B cell (primary cell): ENCODE data around the gene TYW1. TPM values are rescaled to one million over a fixed set of nuclear protein-coding genes. Genes with fewer than 3 reads are reported as not detected.
"Not testable (repeated sequence)": the region's sequence is repeated elsewhere in the genome, so short reads cannot be mapped to it uniquely, and the experiment has no call there.

Experiments used
- ATAC-seq: fragments of 200-7000 bp; cut with Tn5 transposase; one replicate; pipeline ENCODE4 v1.10.0; 2021; ENCODE audit warnings: low read depth, mild to moderate bottlenecking, moderate number of reproducible peaks, moderate library complexity
- CTCF ChIA-PET: fragments of 350-600 bp; sonication (Branson Sonifier 250); formaldehyde crosslinking; loops from one replicate; lab custom pipeline; 2021; ENCODE audit warnings: antibody characterized with exemption, inconsistent platforms; lab: Charles Lee
- POLR2A ChIA-PET: fragments of 350-600 bp; sonication (Branson Sonifier 250); formaldehyde crosslinking; loops from one replicate; lab custom pipeline; 2021; ENCODE audit warnings: antibody characterized with exemption; lab: Charles Lee
- DNase-seq: peaks from one replicate; pipeline ENCODE4 v3.0.0; 2013
- H2AFZ ChIP-seq: 2 replicates; pipeline ENCODE4 v1.6.1; 2012; ENCODE audit warnings: mild to moderate bottlenecking, low read depth, low read length; ENCODE audit not compliant: insufficient read depth, poor library complexity, severe bottlenecking
- H3K27ac ChIP-seq, 2 donors: 1 replicate in 1 of 2; 2 replicates in 1 of 2; pipeline ENCODE4 v1.5.1; 2012 to 2013; ENCODE audit warnings: low read length in 2 of 2, mild to moderate bottlenecking in 2 of 2, moderate library complexity in 1 of 2
- H3K27me3 ChIP-seq, 4 experiments: fragments of 200-600 bp in 1 of 4; sonication (generic) in 1 of 4; replicated peaks in 1 of 4; 1 replicate in 2 of 4; 2 replicates in 2 of 4; pipeline versions ENCODE4 v1.6.1 to v1.7.0; 2013 to 2016; ENCODE audit warnings: low read length in 3 of 4, mild to moderate bottlenecking in 2 of 4, mixed read lengths in 1 of 4, moderate library complexity in 1 of 4; ENCODE audit not compliant: insufficient read depth in 4 of 4, control insufficient read depth in 3 of 4; ENCODE audit errors: control extremely low read depth in 1 of 4
- H3K36me3 ChIP-seq, 2 experiments: replicated peaks in 1 of 2; 1 replicate in 1 of 2; 2 replicates in 1 of 2; pipeline versions ENCODE4 v1.6.1 to v1.7.1; 2013; ENCODE audit warnings: low read length in 1 of 2; ENCODE audit not compliant: insufficient read depth in 2 of 2, control insufficient read depth in 1 of 2; ENCODE audit errors: control extremely low read depth in 1 of 2, extremely low read depth in 1 of 2
- H3K4me1 ChIP-seq, 2 donors: fragments of 200-600 bp in 1 of 2; sonication (generic) in 1 of 2; 1 replicate in 1 of 2; 2 replicates in 1 of 2; pipeline versions ENCODE4 v1.5.1 to v1.6.1; 2013 to 2017; ENCODE audit warnings: low read length in 2 of 2; ENCODE audit not compliant: control insufficient read depth in 2 of 2, insufficient read depth in 2 of 2
- H3K4me2 ChIP-seq: replicated peaks from 2 replicates; pipeline ENCODE3; 2012; ENCODE audit warnings: mild to moderate bottlenecking, low read depth, low read length; ENCODE audit not compliant: poor library complexity, severe bottlenecking
- H3K4me3 ChIP-seq, 5 experiments: fragments of 200-600 bp in 1 of 5; sonication (generic) in 1 of 5; 1 replicate in 3 of 5; 2 replicates in 2 of 5; pipeline versions ENCODE4 v1.5.1 to v1.7.0; 2011 to 2016; ENCODE audit warnings: low read length in 4 of 5, mild to moderate bottlenecking in 4 of 5, low read depth in 2 of 5, control low read depth in 1 of 5, moderate library complexity in 1 of 5; ENCODE audit not compliant: insufficient read depth in 1 of 5; ENCODE audit errors: control extremely low read depth in 1 of 5, extremely low read depth in 1 of 5
- H3K79me2 ChIP-seq: fragments of 200-600 bp; sonication (generic); one replicate; pipeline ENCODE4 v1.6.0; 2016; ENCODE audit warnings: low read length; ENCODE audit not compliant: control insufficient read depth, insufficient read depth
- H3K9ac ChIP-seq: fragments of 200-600 bp; sonication (generic); 2 replicates; pipeline ENCODE4 v1.6.1; 2017; ENCODE audit warnings: mild to moderate bottlenecking, low read length, moderate library complexity
- H3K9me3 ChIP-seq, 3 donors: one replicate each; pipeline versions ENCODE4 v1.6.1 to v1.7.1; 2013; ENCODE audit warnings: low read length in 2 of 3; ENCODE audit not compliant: control insufficient read depth in 2 of 3, insufficient read depth in 1 of 3; ENCODE audit errors: control extremely low read depth in 1 of 3
- H4K20me1 ChIP-seq: 2 replicates; pipeline ENCODE4 v1.6.0; 2012; ENCODE audit warnings: mild to moderate bottlenecking, low read length; ENCODE audit not compliant: insufficient read depth, control insufficient read depth, poor library complexity, severe bottlenecking
- H3K27ac Mint-ChIP-seq: one replicate; pipeline ENCODE4 v1.8.0; 2021; ENCODE audit warnings: mixed read lengths
- H3K27me3 Mint-ChIP-seq: one replicate; pipeline ENCODE4 v1.8.0; 2021; ENCODE audit warnings: mixed read lengths
- H3K4me1 Mint-ChIP-seq: one replicate; pipeline ENCODE4 v1.8.0; 2021; ENCODE audit warnings: mixed read lengths
- H3K4me3 Mint-ChIP-seq: one replicate; pipeline ENCODE4 v1.8.0; 2021; ENCODE audit warnings: mixed read lengths
- H3K9me3 Mint-ChIP-seq: one replicate; pipeline ENCODE4 v1.8.0; 2022; ENCODE audit warnings: mixed read lengths; ENCODE audit not compliant: insufficient read depth
- WGBS: methylation state at CpG from one replicate; pipeline ENCODE4 v1.1.5; 2013; ENCODE audit warnings: missing lambda C conversion rate; ENCODE audit not compliant: insufficient coverage; 5-methylcytosine and 5-hydroxymethylcytosine counted together
- intact Hi-C: fragments of 100-400 bp; cut with micrococcal nuclease; formaldehyde crosslinking; loops from one replicate; pipeline ENCODE4 v1.10.0; 2022
- polyA plus RNA-seq: library from polyadenylated mRNA; depleted of rRNA; stranded (reverse); fragments of >200 nt; gene quantifications from 2 replicates; pipeline ENCODE4 v1.2.3, GENCODE V29; 2012
- total RNA-seq, 2 donors: library from RNA; stranded (reverse); fragments of 120-200 nt in 1 of 2; gene quantifications; 1 replicate in 1 of 2; 2 replicates in 1 of 2; pipeline versions ENCODE4 v1.2.3 to v1.2.4, GENCODE V29; 2013 to 2022

The TYW1 gene
- total and polyA plus RNA-seq, 2 donors (not counting 1 experiment from before 2014, with no cell fraction given): 9.4 to 33.6 TPM

DNA sequence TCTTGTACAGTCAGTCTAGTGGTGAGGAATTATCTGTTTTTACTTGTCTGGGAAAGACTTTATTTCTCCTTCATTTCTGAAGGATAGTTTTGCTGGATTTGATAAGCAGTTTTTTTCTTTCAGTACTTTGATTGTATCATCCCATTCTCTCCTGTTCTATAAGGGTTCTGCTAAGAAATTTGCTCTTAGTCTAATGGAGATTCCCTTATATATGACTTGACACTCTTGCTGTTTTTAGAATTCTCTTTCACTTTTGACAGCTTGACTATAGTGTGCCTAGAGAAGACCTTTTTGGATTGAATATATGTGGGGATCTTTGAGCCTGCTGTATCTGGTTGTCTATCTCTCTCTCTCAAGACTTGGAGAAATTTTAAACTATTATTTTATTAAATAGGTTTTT is 157.7 kb downstream of the TYW1 start:
- H3K27me3 ChIP-seq, H3K4me3 ChIP-seq, H3K9me3 Mint-ChIP-seq, intact Hi-C loops, H3K4me1 Mint-ChIP-seq, POLR2A ChIA-PET, DNase-seq, H3K4me3 Mint-ChIP-seq, H3K4me2 ChIP-seq, H2AFZ ChIP-seq, H3K27me3 Mint-ChIP-seq, CTCF ChIA-PET, H3K4me1 ChIP-seq, ATAC-seq, H3K36me3 ChIP-seq, H3K27ac Mint-ChIP-seq, H3K9ac ChIP-seq, H3K27ac ChIP-seq, H4K20me1 ChIP-seq: not testable (repeated sequence)
- Histone ChIP-seq H3K79me2 (peaks cover 15% of the 10 kb centered on the region), H3K9me3 (peaks cover 0 to 14% (median 0%) of the 10 kb centered on the region in 3 donors)

DNA sequence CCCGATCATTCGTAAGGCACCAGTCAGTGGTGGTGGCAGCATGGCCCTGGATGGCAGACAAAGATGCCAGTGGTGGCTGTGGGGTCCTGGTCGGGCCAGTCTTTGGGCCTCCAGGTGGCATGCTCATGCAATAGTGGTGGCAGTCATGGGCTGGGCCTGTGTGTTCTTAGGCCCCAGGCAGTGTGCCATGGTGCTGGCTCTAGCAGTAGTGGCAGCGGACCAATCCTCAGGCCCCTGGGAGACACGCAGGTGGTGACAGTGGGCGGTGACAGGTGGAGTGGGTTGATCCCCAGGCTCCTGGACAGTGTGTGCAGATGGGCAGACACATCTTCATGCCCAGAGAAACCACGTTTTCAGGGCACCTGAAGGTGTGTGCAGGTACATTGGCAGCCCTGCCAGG is 159.4 kb downstream of the TYW1 start:
- H3K4me3 ChIP-seq, H3K27me3 ChIP-seq, H3K36me3 ChIP-seq, H3K27ac Mint-ChIP-seq, H3K27me3 Mint-ChIP-seq, CTCF ChIA-PET, DNase-seq, intact Hi-C loops, H3K27ac ChIP-seq, H3K9ac ChIP-seq, ATAC-seq, H3K9me3 Mint-ChIP-seq, POLR2A ChIA-PET, H4K20me1 ChIP-seq, H3K4me2 ChIP-seq, H2AFZ ChIP-seq, H3K4me3 Mint-ChIP-seq, H3K4me1 ChIP-seq, H3K4me1 Mint-ChIP-seq: not testable (repeated sequence)
- WGBS: 95% methylated on average over 7 of the region's 7 CpGs
- H3K9me3 ChIP-seq: peaks cover 0 to 14% (median 0%) of the 10 kb centered on the region in 3 donors
- peaks cover 15% of the 10 kb centered on the region for H3K79me2 ChIP-seq

DNA sequence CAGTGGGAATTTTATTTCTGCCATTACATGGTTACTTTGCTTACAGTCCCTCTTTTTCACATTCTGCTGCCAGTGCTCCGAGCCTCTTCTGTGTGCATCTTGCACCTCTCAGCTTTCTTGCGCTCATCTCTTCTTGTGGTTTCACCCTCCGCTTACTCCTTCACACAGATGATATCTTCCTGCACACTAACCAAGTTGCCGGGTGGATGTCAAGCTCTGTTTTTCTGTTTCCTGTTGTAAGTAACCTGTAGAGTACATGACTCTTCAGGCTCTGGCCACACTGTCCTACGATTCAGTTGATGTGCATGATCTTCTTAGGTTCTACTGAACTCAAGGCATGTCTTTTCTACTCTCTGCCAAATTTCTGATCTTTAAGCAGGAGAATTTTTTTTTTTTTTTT is 166.7 kb downstream of the TYW1 start:
- H3K27ac ChIP-seq, POLR2A ChIA-PET: not testable (repeated sequence)
- peak; percentile 15 for DNase-seq

DNA sequence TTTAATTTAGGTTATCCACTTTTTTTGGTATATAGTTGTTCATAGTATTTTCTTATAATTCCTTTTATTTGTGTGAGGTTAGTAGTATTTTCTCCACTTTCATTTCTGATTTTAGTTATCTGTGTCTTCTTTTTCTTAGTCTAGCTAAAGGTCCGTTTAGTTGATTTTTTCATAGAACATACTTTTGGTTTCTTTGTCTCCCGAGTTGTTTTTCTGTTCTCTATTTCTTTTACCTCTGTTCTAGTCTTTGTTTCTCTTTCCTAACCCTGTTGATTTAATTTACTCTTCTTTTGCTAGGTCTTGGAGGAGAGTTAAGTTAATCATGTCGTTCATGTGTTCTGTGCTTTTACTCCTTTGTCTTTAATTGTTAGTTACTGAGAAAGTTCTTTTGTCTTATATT is 174.5 kb downstream of the TYW1 start:
- H3K27me3 Mint-ChIP-seq, H3K9ac ChIP-seq, ATAC-seq, H3K9me3 ChIP-seq, H3K4me1 Mint-ChIP-seq, H3K36me3 ChIP-seq, H3K79me2 ChIP-seq, H3K4me3 Mint-ChIP-seq, H3K27ac Mint-ChIP-seq, H3K9me3 Mint-ChIP-seq, H4K20me1 ChIP-seq, CTCF ChIA-PET, H3K27ac ChIP-seq, H3K4me3 ChIP-seq, DNase-seq, H3K4me1 ChIP-seq, intact Hi-C loops, POLR2A ChIA-PET, H2AFZ ChIP-seq, H3K27me3 ChIP-seq, H3K4me2 ChIP-seq: not testable (repeated sequence)
- no CpG with 5 or more reads among the region's 3 CpGs for WGBS

More for the DNA sequence above, 166.7 kb downstream of the TYW1 start:
- H3K4me3 ChIP-seq, H3K27ac Mint-ChIP-seq, H2AFZ ChIP-seq, H3K27me3 ChIP-seq, H3K4me1 ChIP-seq, H3K9me3 ChIP-seq, intact Hi-C loops, CTCF ChIA-PET, H3K27me3 Mint-ChIP-seq, H4K20me1 ChIP-seq, H3K9ac ChIP-seq, H3K9me3 Mint-ChIP-seq, H3K4me2 ChIP-seq, H3K79me2 ChIP-seq, H3K36me3 ChIP-seq, ATAC-seq, H3K4me3 Mint-ChIP-seq: not testable (repeated sequence)
- H3K4me1 Mint-ChIP-seq: peaks cover 12% of the 10 kb centered on the region
- WGBS: 0% methylated on average over 1 of the region's 5 CpGs
